IPS-20b (cell line): ENCODE results near the gene LSMEM2.
A peak's percentile ranks its signal among the peaks of the same experiment; 100 is the strongest.
"Not testable (repeated sequence)": the region's sequence is repeated elsewhere in the genome, so short reads cannot be mapped to it uniquely, and the experiment has no call there.

ENCODE experiments used
- H3K27ac ChIP-seq: one replicate; pipeline ENCODE4 v1.5.1; 2013; ENCODE audit warnings: low read length
- H3K27me3 ChIP-seq: 2 replicates; pipeline ENCODE4 v1.6.1; 2013; ENCODE audit warnings: mild to moderate bottlenecking, low read length, inconsistent platforms; ENCODE audit not compliant: insufficient read depth
- H3K36me3 ChIP-seq: 2 replicates; pipeline ENCODE4 v1.6.1; 2013; ENCODE audit warnings: low read depth, mild to moderate bottlenecking, inconsistent platforms, low read length, moderate library complexity; ENCODE audit not compliant: insufficient read depth
- H3K4me1 ChIP-seq: 2 replicates; pipeline ENCODE4 v1.6.1; 2013; ENCODE audit warnings: mild to moderate bottlenecking, control low read depth, inconsistent platforms, low read length, moderate library complexity; ENCODE audit not compliant: insufficient read depth
- H3K4me3 ChIP-seq: 2 replicates; pipeline ENCODE4 v1.5.1; 2013; ENCODE audit warnings: mild to moderate bottlenecking, low read length, inconsistent platforms
- H3K9ac ChIP-seq: 2 replicates; pipeline ENCODE4 v1.6.1; 2013; ENCODE audit warnings: low read depth, mild to moderate bottlenecking, inconsistent platforms, low read length, moderate library complexity
- H3K9me3 ChIP-seq: 2 replicates; pipeline ENCODE4 v1.6.1; 2013; ENCODE audit warnings: mild to moderate bottlenecking, low read depth, low read length, inconsistent platforms; ENCODE audit not compliant: insufficient read depth

The LSMEM2 gene

DNA sequence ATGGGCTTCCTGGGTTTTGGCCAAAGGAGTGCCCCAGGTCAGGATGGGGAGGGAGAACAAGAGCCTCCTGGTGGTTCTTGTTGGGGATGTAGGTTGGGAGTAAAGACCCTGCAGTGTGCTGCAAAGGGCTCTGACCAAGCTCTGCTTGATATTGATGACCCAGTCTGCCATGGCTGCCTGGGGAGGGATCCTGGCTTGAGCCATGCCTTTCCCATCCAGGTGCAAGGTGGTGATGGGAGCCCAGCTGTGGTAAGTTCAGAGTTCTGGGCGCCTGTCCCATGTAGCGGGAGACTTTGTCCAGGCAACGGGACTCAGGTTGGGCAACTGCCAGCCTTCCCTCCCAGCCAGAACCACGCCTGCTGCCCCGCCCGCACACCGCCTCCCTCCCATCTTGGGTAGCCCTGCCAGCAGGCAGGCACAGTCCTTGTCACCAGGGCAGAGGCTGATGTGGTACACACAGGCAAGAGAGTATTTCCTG, 40.3 kb upstream of the LSMEM2 start:
- Histone ChIP-seq H3K27me3 (no peaks in the 10 kb centered on the region), H3K4me3 (peak overlapping the region; percentile 82), H3K36me3 (peaks cover 5% of the 10 kb centered on the region; the same call in 1 of the 2 replicates), H3K9me3 (no peaks in the 10 kb centered on the region), H3K27ac (no peak overlapping the region), H3K4me1 (peaks cover 49% of the 10 kb centered on the region), H3K9ac (peak overlapping the region; percentile 83; the same call in 1 of the 2 replicates)

DNA sequence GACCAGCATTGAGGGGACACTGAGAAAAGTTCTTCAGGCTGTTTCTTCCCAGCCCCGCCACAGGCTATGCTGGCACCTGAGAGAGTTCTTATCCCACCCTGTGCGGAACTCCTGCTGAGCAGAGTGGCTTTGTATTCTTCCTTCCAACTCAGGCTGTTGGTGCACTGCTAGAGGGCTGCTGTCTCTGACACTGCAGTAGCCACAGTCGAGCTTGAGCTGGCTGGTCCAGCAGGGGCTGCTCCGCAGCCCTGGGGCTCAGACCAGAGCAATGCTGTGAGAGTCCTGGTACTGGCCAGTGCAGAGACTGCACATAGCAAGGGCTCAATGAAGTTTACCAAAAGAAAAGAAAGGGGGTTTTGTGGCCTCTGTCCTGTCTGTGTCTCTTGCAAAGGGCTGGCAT, 39.2 kb upstream of the LSMEM2 start:
- Histone ChIP-seq H3K27me3 (no peaks in the 10 kb centered on the region), H3K9me3 (no peaks in the 10 kb centered on the region), H3K9ac (no peak overlapping the region), H3K4me1 (peaks cover 49% of the 10 kb centered on the region), H3K36me3 (peaks cover 11% of the 10 kb centered on the region), H3K27ac (no peak overlapping the region), H3K4me3 (no peak overlapping the region)

DNA sequence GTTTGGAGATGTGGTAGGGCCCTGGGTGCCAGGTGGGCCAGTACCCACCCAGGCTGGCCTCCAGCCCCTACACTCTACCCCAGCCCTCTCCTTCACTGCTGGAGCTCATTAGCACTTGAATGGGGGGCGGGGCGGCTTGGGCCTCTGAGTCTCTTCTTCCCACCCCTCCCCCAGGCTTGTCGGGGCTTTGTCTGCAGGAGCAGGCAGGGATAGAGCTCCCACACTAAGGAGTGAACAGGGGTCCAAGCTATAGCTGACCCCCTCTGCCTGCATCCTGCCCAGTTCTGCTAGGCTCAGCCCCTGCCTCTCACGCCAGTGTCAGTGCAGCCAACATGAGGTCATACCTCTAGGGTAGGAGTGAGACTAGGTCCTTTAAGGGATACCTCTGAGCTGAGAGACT, 37.7 kb upstream of the LSMEM2 start:
- Histone ChIP-seq H3K4me3 (peak overlapping the region; percentile 63), H3K27ac (peak overlapping the region; percentile 98), H3K4me1 (peaks cover 57% of the 10 kb centered on the region), H3K9ac (peak overlapping the region; percentile 81), H3K36me3 (peaks cover 11% of the 10 kb centered on the region), H3K27me3 (no peaks in the 10 kb centered on the region), H3K9me3 (no peaks in the 10 kb centered on the region)

GRCh38 chr3:50241713-50242380, 37.0 kb upstream of the LSMEM2 start:
- peak overlapping the region; percentile 63; the same call in 1 of the 2 replicates for H3K4me3 ChIP-seq

GRCh38 chr3:50242381-50242770, 36.5 kb upstream of the LSMEM2 start:
- no peaks in the 10 kb centered on the region for H3K9me3 ChIP-seq
- H3K27ac ChIP-seq: no peak overlapping the region
- H3K9ac ChIP-seq: peak overlapping the region; percentile 81; the same call in 1 of the 2 replicates
- peaks cover 66% of the 10 kb centered on the region for H3K4me1 ChIP-seq
- no peaks in the 10 kb centered on the region for H3K27me3 ChIP-seq
- peaks cover 16% of the 10 kb centered on the region for H3K36me3 ChIP-seq
- no peak overlapping the region for H3K4me3 ChIP-seq

More at GRCh38 chr3:50241713-50242380, 37.0 kb upstream of the LSMEM2 start:
- H3K4me1 ChIP-seq: peaks cover 63% of the 10 kb centered on the region
- H3K36me3 ChIP-seq: peaks cover 13% of the 10 kb centered on the region
- H3K9ac ChIP-seq: peak overlapping the region; percentile 81; the same call in 1 of the 2 replicates
- H3K9me3 ChIP-seq: no peaks in the 10 kb centered on the region
- peak overlapping the region; percentile 98 for H3K27ac ChIP-seq
- no peaks in the 10 kb centered on the region for H3K27me3 ChIP-seq

- Histone ChIP-seq H3K9ac (peak overlapping the region; percentile 81; the same call in 1 of the 2 replicates), H3K27me3 (no peaks in the 10 kb centered on the region), H3K4me3 (no peak overlapping the region), H3K27ac (peak overlapping the region; percentile 28), H3K36me3 (peaks cover 16% of the 10 kb centered on the region), H3K9me3 (no peaks in the 10 kb centered on the region), H3K4me1 (peaks cover 65% of the 10 kb centered on the region)
Observed at GRCh38 chr3:50242851-50243542, 35.9 kb upstream of the LSMEM2 start.

GRCh38 chr3:50243543-50243895, 35.4 kb upstream of the LSMEM2 start:
- Histone ChIP-seq H3K9ac (no peak overlapping the region), H3K36me3 (peaks cover 16% of the 10 kb centered on the region), H3K27ac (peak overlapping the region; percentile 28), H3K27me3 (no peaks in the 10 kb centered on the region), H3K4me3 (no peak overlapping the region), H3K9me3 (no peaks in the 10 kb centered on the region), H3K4me1 (peaks cover 60% of the 10 kb centered on the region)

DNA sequence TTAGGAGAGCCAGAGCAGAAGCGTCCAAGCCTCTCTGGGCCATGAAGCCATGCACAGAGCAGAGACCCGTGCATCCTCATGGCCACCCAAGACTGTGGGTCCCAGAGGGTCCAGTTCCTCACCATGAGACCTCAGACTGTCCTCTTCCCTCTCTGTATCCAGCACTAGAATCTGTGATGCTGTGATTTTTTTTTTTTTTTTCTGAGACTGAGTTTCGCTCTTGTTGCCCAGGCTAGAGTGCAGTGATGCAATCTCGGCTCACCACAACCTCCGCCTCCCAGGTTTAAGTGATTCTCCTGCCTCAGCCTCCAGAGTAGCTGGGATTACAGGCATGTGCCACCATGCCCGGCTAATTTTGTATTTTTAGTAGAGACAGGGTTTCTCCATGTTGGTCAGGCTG, 34.1 kb upstream of the LSMEM2 start:
- not testable (repeated sequence) for H3K4me3 ChIP-seq, H3K9me3 ChIP-seq, H3K27me3 ChIP-seq, H3K9ac ChIP-seq, H3K27ac ChIP-seq
- Histone ChIP-seq H3K36me3 (peaks cover 16% of the 10 kb centered on the region), H3K4me1 (peaks cover 49% of the 10 kb centered on the region)

DNA sequence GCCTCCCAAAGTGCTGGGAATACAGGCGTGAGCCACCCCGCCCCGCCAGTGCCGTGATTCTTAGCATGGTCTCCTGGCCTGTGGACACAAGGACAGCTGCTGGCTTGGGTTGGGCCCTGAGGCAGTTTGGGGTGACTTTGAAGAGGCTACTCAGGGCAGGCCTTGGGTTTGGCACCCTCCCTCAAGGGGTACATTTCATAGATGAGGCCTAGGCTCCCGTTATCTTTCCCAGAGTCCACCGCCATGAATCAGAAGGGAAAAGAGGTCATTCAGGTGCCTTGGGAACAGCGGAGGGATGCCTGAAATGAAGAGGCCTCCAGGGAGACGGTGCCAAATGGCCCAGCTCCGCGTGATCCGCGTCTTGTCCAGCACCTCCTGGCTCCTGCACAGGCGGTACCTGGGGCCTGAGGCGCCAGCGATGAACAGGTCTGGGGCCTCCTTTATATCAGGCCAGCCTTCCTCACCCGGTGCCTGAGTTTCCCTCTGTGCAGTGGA, 33.6 kb upstream of the LSMEM2 start:
- H3K9ac ChIP-seq: peak overlapping the region; percentile 78; the same call in 1 of the 2 replicates

DNA sequence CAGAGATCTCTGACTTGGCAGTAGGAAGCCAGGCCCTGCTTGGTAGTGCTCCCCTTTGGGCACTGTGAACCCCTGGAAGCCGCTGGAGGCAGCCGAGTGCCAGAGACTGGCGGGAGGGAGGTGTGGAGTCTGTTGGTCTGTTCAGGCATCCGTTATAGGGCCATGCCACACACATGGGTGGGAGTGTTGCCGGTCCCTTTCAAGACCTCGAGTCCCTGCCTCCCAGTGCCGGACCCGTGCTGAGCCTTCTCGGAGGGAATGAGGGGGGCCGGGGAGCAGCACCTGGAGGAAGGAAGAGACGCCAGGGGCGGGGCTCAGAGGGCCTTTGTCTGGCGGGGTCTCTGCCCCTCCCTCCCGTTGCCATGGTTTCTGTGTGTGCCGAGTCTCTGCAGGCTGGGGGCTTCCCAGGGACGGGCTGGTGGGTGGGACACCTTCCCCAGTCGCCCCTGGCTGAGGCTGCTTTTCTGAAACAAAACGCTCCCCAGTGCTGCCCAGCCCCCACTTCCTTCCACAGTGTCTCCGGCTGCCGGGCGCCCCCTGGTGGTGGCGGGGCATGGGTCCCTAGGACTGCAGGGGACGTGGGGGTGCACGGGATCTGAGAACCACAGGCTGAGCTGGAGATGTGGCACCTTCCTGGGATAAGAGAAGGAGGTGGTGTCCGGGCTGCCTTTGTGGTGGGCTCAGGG, 32.9 kb upstream of the LSMEM2 start:
- Histone ChIP-seq H3K4me1 (peaks cover 40% of the 10 kb centered on the region), H3K9ac (peak overlapping the region; percentile 78; the same call in 1 of the 2 replicates), H3K36me3 (peaks cover 10% of the 10 kb centered on the region)

More for the DNA sequence above, 33.6 kb upstream of the LSMEM2 start:
- peak overlapping the region; percentile 45; the same call in 1 of the 2 replicates for H3K4me3 ChIP-seq
- H3K9me3 ChIP-seq: no peaks in the 10 kb centered on the region
- peaks cover 44% of the 10 kb centered on the region for H3K4me1 ChIP-seq
- H3K27me3 ChIP-seq: no peaks in the 10 kb centered on the region
- peak overlapping the region; percentile 71 for H3K27ac ChIP-seq
- H3K36me3 ChIP-seq: peaks cover 11% of the 10 kb centered on the region

DNA sequence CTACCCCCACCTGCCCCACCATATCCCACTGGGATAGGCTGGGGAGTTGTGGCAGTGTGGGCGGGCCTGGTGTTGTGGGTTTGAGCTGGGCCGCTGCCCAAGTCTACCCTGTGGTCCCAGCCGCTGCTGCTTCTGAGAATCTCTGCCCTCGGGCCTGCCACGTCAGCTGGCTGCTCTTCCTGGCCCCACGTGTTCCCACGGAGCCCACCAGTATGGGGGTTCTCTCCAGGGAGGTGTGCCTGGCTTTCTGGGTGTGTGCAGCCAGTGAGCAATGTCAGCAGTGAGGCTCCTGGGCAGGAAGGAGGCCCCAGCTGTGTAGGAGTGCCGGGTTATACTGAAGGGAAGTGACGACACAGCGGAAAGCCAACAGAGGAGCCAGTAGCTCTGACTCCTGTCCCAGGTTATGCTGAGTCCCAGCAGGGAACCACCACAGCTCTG, 32.4 kb upstream of the LSMEM2 start:
- H3K36me3 ChIP-seq: peaks cover 10% of the 10 kb centered on the region

More for the DNA sequence above, 32.9 kb upstream of the LSMEM2 start:
- Histone ChIP-seq H3K9me3 (no peaks in the 10 kb centered on the region), H3K27me3 (no peaks in the 10 kb centered on the region), H3K27ac (peak overlapping the region; percentile 89), H3K4me3 (peak overlapping the region; percentile 45; the same call in 1 of the 2 replicates)

More for the DNA sequence above, 32.4 kb upstream of the LSMEM2 start:
- H3K4me3 ChIP-seq: peak overlapping the region; percentile 23; the same call in 1 of the 2 replicates
- H3K9ac ChIP-seq: peak overlapping the region; percentile 78; the same call in 1 of the 2 replicates
- H3K9me3 ChIP-seq: no peaks in the 10 kb centered on the region
- H3K27me3 ChIP-seq: no peaks in the 10 kb centered on the region
- peaks cover 36% of the 10 kb centered on the region for H3K4me1 ChIP-seq
- H3K27ac ChIP-seq: peak overlapping the region; percentile 89
